GM21528 (cell line): ENCODE measurements around the gene SHISA7.

Source experiments
- ATAC-seq: cut with Tn5 transposase; IDR thresholded peaks from one replicate; pipeline ENCODE4 v1.9.1; 2021; ENCODE audit warnings: mild to moderate bottlenecking, moderate library complexity; ENCODE audit not compliant: unreplicated experiment, low FRiP score

The SHISA7 gene

DNA sequence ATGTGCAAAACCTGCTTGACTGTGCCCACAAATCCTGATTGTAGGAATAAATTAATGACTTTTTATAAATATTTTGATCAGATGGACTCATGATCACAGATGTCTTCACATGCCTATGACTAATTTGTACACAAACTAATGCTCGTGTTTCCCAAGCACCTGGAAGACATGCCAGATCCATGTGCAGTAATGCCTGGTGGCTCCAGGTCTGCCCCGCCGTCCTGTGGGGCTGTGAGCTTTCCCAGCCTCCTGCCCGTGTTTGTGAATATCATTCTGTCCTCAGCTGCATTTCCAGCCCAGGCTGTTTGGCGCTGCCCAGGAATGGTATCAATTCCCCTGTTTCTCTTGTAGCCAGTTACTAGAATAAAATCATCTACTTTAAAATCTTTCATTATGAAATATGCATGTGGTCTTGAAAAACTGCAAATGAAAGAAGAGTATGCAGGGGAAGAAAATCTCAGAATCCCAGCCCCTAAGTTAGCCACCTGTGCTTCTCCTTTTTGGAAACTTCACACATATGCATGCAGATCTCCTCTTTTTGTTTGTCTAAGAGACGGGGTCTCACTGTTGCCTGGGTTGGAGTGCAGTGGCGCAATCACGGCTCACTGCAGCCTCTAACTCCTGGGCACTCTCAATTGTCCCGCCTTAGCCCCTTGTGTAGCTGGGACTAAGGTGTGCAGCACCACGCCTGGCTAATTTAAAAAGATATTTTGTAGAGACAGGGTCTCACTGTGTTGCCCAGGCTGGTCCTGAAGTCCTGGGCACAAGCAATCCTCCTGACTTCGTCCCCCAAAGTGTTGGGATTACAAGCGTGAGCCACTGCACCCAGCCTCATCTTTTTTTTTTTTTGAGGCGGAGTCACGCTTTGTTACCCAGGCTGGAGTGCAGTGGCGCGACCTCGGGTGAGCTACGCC, 51.1 kb downstream of the SHISA7 start:
- no peak for ATAC-seq

DNA sequence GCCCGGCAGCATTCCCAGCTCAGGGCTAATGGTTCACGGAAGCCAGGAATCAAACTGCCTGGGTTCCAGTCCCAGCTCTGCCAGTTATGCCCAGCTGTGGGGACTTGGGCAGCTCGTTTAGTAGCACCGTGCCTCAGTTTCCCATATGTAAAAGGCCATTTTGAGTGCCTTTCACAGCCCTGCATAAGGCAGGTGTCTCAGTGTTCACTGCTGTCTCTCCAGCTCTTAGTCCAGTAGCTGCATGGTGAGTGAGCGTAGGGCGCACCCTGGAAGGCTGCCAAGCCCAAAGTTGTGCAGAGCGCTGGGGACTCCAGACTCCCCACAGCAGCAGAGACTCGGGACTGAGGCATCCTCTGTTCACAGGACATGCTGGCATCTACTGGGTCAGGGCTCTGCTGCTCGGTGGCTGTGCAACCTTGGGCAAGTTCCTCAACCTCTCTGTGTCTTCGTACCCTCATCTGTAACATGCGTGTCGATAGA, 51.9 kb downstream of the SHISA7 start:
- no peak for ATAC-seq

DNA sequence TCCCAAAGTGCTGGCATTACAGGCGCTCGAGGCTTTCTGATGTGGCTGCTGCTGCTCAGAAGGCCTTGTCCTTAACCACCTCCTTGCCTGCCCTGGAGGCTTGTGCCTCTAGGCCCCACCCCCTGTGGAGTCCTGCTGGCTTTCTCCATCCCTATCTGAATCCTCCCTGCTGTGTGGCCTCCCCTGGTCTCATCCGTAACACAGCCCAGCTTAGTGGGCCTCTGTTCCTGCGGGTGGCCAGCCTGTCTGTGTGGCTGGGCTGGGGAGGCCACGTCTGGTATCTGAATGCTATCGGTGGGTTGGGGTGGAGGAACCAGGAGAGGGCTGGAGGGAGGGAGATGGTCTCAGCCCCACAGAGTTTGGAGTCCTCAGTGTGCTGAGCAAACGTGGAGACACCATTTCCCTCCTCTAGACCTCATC, 52.6 kb downstream of the SHISA7 start:
- no peak for ATAC-seq

DNA sequence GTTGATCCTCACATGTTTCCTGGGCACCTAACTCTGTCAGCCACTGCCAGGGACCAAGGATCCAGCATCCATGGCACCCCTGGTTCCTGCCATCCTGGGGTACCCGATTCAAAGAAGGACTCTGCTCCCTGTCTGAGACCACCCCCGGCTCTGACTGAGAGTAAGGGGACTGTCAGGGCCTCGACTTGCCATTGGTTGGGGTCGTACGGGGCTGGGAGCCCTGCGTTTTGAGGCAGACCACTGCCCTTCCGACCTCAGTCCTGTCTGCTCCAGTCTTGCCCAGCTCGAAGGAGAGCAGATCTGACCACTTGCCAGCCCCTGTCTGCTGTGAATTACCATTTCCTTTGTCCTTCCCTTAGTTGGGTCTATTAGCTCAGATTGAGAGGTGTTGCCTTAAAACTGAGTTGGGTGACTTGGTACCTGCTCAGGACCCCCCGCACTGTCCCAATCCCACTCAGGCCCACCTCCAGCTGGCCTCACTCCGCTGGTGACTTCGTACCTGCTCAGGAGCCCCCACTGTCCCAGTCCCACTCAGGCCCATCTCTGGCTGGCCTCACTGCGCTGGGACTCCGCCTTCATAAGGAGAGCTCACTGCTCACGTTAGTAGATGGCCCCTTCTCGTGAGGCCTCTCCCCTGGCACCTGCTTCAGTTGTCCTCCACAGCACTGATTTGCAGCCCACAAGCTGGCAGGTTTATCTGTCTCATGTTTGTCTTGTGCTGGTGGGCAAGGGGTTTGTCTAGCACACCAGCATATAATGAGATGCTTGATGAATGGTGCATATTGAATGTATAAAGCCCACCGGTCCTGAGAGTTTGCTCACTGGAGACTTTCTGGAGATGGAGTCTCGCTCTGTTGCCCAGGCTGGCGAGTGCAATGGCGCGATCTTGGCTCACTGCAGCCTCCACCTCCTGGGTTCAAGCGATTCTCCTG, 53.4 kb downstream of the SHISA7 start:
- ATAC-seq = no peak

DNA sequence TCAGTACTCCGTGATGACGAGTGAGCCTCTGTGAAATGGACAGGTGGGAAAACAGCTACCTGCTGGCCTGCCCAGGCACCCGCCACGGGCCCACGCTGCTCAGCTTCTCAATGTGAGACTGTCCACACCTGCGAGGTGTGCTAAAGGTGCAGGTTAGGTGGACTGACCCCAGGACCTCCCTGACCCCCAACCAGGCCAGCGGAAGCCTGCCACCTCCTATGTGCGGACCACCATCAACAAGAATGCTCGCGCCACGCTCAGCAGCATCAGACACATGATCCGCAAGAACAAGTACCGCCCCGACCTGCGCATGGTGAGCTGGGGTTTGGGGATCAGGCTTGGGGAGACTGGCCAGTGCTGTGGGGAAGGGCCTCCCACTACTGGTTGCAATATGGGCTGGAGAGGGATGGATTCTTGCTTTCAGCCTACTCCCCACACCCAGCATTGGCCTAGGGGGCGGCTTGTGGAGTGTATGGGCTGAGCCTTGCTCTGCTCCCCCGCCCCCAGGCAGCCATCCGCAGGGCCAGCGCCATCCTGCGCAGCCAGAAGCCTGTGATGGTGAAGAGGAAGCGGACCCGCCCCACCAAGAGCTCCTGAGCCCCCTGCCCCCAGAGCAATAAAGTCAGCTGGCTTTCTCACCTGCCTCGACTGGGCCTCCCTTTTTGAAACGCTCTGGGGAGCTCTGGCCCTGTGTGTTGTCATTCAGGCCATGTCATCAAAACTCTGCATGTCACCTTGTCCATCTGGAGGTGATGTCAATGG, 55.2 kb downstream of the SHISA7 start:
- ATAC-seq = no peak

DNA sequence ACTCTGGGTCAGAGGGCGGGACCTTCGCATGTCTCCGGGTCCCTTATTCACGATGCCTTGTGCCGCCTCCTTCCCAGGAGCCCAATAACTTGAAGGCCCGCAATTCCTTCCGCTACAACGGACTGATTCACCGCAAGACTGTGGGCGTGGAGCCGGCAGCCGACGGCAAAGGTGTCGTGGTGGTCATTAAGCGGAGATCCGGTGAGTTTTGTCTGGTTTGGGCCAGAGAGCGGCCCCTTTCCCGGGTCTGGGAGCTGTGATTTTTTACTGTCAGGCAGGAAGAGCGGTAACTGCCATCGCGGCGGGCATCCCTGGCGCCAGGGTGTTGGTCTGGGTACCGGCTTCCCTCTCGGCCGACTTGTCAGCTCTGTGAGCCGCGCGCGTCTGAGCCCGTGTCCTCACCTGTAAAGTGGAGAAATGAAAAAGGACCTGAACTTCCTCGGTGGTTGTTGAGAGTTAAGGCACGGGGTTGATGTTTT, 56.6 kb downstream of the SHISA7 start:
- ATAC-seq = no peak

DNA sequence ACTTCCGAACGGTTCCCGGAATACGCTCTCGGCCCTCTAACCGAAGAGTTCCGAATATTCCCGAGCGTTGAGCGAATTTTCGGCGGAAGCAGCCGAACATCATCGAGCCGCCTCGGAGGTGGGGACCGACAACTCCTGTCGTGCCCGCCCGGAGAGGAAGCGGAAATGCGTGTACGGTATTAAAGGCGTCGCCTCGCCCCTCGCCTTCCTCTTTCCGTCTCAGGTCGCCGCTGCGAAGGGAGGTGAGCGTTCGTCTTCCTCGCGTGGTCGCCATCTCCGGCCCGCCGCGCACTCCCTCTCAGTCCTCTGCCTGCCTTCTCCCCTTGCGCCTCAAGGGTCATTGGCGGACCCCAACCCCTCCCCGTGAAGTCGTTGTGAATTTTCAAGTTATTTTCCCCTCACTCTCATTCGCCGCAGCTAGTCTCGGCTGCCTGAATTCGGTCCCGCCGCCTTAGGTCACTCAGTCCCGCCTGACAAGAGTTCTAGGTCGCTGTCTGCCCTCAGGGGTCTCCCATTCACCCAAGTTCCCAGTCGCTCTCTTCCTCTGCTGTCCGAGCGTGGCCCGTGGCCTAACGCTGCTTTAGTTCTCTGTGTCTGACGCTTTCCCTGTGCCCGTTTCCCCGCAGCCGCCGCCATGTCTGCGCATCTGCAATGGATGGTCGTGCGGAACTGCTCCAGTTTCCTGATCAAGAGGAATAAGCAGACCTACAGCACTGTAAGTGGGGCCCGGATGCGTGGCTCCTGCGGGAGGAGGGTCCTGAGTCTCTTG, 57.2 kb downstream of the SHISA7 start, which contains the start of gene RPL28:
TSS of gene RPL28 (plus strand) at position 209 of the 769 bp plus-strand sequence. CDS start at position 635, 426 bp downstream.
- ATAC-seq = peak; percentile 68

DNA sequence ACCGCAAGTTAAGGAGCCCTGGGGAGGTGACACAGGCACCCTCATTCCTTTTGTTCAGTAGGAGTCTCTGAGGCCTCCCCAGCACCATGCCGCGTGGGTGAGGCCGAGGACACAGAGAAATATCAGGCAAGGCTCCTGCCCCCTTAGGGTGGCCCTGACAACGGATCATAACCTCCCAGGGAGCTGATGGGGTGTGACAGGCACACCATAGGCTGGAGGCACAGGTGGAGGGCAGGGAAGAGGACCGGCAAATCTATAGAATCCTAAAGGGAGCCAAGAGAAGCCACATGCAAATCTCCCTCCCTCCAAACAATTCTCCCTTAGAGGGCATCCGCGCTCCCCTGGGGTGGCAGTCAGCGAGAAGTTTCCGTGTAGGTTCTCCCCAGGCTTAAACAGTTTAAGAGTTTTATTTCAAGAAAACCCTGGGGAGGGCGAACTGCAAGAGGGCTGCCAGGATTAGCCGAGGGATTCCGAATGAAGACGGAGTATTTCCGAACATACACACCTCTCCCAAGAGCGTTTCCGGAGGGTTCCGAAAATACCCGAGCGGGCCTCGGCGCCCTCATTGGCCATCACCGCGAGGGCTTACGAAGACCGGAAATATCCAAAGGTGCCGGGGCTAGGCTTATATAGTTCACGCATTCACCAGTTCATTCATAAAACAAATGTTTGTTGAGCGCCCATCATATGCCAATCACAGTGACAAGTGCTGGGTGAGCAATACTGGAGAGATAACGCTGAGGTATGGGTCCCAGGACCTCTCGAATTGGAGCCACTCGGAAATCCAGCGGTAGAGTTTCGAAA, 58.0 kb downstream of the SHISA7 start:
- peak; percentile 62 for ATAC-seq

DNA sequence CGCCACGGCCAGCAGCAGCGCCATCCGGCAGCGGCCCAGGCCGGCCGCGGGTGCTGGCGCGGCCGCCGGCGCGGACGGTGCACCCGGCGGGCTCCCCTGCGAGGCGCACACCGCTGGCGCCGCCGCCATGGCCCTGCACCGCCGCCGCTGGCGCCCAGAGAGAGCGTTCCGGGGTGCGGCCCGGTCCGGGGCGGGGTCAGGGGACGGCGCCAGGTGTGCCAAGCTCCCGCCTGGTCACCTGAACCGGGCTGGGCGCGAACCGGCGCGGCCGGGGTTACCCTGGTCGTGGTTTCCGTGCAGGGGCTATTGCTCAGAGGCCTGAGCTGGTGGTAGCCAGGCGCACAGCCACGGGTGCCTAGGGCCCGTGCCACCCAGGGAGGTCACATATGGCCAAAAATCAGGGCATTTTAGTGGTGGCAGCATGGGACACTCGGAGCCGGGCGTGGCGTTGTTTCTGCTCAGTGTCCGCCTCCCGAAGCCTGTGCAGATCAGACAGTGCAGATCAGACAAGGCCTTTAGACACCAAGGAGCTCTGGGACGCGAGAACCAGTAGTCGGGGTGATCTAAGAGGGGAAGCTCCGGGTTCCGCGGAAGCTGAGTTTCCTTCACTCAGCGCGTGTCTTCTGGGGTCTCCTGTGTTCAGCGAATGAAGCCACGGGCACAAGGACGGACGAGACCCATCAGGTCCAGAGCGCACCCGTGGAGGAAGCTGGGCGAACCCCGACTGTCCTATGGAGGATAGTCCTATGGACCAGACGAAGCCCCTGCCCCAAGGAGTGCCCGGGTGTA, 58.8 kb downstream of the SHISA7 start, which contains the start of gene TMEM238:
TSS of gene TMEM238 (minus strand) at position 162 of the 789 bp plus-strand sequence. CDS start at position 129, 33 bp downstream.
- ATAC-seq = no peak

DNA sequence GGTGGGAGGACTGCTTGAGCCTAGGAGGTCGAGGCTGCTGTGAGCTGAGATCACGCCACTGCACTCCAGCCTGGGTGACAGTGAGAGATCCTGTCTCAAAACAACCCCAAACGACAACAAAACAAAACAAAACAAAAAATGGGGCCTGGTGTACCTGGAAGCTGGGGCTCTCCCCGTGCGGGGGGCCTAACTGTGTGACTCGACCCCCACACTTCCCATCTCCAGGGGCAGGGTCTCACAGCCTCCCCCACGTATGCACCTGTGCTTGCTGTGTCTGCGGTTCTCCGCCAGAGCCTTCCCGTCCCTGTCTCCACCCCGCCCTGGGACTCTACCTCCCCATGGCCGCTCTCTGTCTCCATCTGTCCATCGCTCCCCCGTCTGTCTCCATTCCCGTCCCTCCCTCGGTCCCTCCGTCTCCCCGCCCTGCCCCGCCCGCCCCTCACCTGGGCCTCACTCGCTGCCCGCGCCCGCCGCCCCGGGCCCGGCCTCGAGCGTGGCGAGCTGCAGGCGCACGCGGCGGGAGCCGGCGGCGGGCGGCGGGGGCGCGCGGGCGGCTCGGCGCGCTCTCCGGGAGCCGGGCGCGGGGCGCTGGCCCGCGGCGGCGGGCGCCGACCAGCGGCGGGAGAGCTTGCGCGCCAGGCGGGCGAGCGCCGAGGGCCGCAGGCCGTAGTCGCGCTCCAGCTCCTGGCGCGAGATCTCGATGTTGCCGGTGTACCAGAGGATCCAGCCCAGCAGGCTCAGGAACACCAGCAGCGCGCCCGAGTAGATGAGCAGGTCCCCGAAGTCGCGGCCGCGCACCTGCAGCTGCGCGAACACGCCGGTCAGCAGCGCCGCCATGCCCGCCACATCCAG, 59.6 kb downstream of the SHISA7 start:
- no peak for ATAC-seq

DNA sequence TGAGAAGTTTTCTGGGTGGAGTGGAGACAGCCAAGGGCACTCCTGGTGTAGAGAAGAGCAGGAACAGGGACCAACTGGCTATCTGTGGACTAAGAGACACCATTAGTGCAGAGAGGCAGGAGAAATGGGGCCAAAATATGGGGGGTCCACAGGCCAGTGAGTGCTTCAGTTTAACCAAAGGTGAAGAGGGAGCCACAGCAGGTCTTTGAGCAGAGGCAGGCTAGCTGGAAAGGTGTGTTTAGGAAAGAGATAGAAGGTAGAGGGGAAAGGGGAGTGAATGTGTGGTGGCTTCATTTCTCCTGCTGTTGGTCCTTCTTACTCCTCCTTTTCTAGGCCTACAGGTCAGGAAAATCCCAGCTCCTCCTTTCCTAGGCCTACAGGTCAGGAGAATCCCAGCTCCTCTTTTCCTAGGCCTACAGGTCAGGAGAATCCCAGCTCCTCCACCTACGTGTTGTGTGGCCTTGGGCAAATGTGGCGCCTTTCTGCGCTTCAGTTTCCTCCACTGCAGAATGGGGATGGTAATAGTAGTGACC, 60.5 kb downstream of the SHISA7 start:
- ATAC-seq = no peak

DNA sequence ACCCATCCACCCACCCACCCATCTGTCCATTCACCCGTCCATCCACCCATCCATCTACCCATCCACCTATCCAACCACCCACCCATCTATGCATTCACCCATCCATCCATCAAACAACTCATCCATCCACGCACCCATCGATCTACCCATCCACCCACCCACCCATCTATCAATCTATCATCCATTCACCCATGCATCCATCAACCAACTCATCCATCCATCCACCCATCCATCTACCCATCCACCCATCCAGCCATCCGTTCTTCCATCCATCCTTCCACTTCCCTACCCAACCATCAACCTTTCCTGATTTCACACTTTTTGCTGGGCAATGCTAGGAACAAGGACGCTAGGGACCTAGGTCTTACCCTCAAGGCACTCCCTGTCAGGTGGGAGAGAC, 61.1 kb downstream of the SHISA7 start:
- no peak for ATAC-seq

DNA sequence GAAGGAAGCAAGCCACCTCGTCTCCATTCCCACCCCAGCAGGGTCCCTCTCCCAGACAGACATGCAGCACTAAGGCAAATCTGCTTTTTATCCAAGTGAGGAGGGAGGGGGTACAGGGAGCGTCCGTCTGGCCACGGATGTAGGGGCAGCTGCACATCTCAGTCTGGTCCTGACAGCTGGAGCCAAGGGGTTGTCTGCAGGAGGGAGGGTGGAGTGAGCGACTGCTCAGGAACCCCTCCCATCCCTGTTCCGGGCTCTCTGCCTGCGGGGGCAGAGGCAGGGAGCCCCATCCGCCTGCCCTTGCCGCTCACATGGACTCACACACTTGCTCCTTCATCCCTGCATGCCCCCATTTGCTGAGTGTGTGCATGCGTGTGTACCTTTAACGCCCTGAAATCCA, 63.9 kb downstream of the SHISA7 start:
- ATAC-seq = no peak
